Measurements from ENCODE around the gene GRP. TPM values are rescaled to one million over a fixed set of nuclear protein-coding genes. Genes with fewer than 3 reads are reported as not detected.

Gene GRP
- polyA plus RNA-seq, 3 donors, result not detected

GRCh38 chr18:59275406-59275949 lies 55.5 kb downstream of the GRP start:
- Histone ChIP-seq H3K9me3 (replicated peaks in 1 of 2; ENCODE audit: control insufficient read depth in 1 of 2, insufficient read depth in 1 of 2, low read length in 2 of 2) (peaks cover 0 to 21% of the 10 kb centered on the region in 2 donors), H3K4me1 (ENCODE audit: control insufficient read depth in 1 of 2, insufficient read depth in 2 of 2, low read length in 2 of 2) (peaks cover 0 to 19% of the 10 kb centered on the region in 2 donors), H3K36me3 (replicated peaks in 1 of 2; ENCODE audit: control insufficient read depth in 1 of 2, insufficient read depth in 2 of 2, low read length in 2 of 2) (no peaks in the 10 kb centered on the region), H2AFZ (ENCODE audit: insufficient read depth, low read depth, low read length, poor library complexity, severe bottlenecking) (no peak overlapping the region), H3K9ac (ENCODE audit: insufficient read depth, low read length, poor library complexity, severe bottlenecking) (no peak overlapping the region), H3K4me3 (replicated peaks in 1 of 3; ENCODE audit: low read depth in 2 of 3, low read length in 3 of 3) (no peak overlapping the region), H4K20me1 (ENCODE audit: insufficient read depth, low read length) (no peaks in the 10 kb centered on the region), H3K27ac (ENCODE audit: low read depth in 1 of 2, low read length in 2 of 2) (no peak overlapping the region), H3K27me3 (ENCODE audit: control insufficient read depth in 2 of 2, insufficient read depth in 2 of 2, low read length in 2 of 2) (peaks cover 73 to 96% of the 10 kb centered on the region in 2 donors), H3K4me2 (replicated peaks; ENCODE audit: extremely low read depth, low read length, poor library complexity, severe bottlenecking) (no peak overlapping the region), H3K79me2 (ENCODE audit: insufficient read depth, low read length) (no peaks in the 10 kb centered on the region)
- intact Hi-C loops (cut with micrococcal nuclease), result no loop called here
- Mint-ChIP-seq H3K27me3 (ENCODE audit: low read depth in 3 of 3) (peaks cover 62 to 88% (median 81%) of the 10 kb centered on the region in 3 donors), H3K4me1 (peaks cover 10% of the 10 kb centered on the region), H3K9me3 (peaks cover 2 to 18% (median 11%) of the 10 kb centered on the region in 7 donors), H3K36me3 (peaks cover 2 to 8% of the 10 kb centered on the region in 2 donors), H3K4me3 (peak overlapping the region in 1 of 2 donors; percentile 62), H3K27ac (no peak overlapping the region)
- no CpG with 5 or more reads among the region's 6 CpGs for WGBS (ENCODE audit: insufficient coverage)
- DNase-seq, result no peak
- TF ChIP-seq CTCF (IDR thresholded peaks at IDR 0.05), result no peak

GRCh38 chr18:59276047-59276446 lies 56.1 kb downstream of the GRP start:
- no peak overlapping the region for H2AFZ ChIP-seq (ENCODE audit: insufficient read depth, low read depth, low read length, poor library complexity, severe bottlenecking)
- Mint-ChIP-seq H3K36me3 (peaks cover 2 to 8% of the 10 kb centered on the region in 2 donors), H3K4me1 (peaks cover 10% of the 10 kb centered on the region), H3K9me3 (peaks cover 2 to 15% (median 11%) of the 10 kb centered on the region in 7 donors), H3K27me3 (ENCODE audit: low read depth in 3 of 3) (peaks cover 57 to 87% (median 79%) of the 10 kb centered on the region in 3 donors), H3K27ac (no peak overlapping the region), H3K4me3 (peak overlapping the region in 1 of 2 donors; percentile 62)
- H3K9ac ChIP-seq (ENCODE audit: insufficient read depth, low read length, poor library complexity, severe bottlenecking), result no peak overlapping the region
- peaks cover 0 to 19% of the 10 kb centered on the region in 2 donors for H3K4me1 ChIP-seq (ENCODE audit: control insufficient read depth in 1 of 2, insufficient read depth in 2 of 2, low read length in 2 of 2)
- H3K4me2 ChIP-seq (replicated peaks; ENCODE audit: extremely low read depth, low read length, poor library complexity, severe bottlenecking), result no peak overlapping the region
- H3K27me3 ChIP-seq (ENCODE audit: control insufficient read depth in 2 of 2, insufficient read depth in 2 of 2, low read length in 2 of 2), result peaks cover 67 to 90% of the 10 kb centered on the region in 2 donors
- H3K9me3 ChIP-seq (replicated peaks in 1 of 2; ENCODE audit: control insufficient read depth in 1 of 2, insufficient read depth in 1 of 2, low read length in 2 of 2), result peaks cover 0 to 15% of the 10 kb centered on the region in 2 donors
- H4K20me1 ChIP-seq (ENCODE audit: insufficient read depth, low read length), result no peaks in the 10 kb centered on the region
- TF ChIP-seq CTCF (IDR thresholded peaks at IDR 0.05), result no peak
- no peaks in the 10 kb centered on the region for H3K36me3 ChIP-seq (replicated peaks in 1 of 2; ENCODE audit: control insufficient read depth in 1 of 2, insufficient read depth in 2 of 2, low read length in 2 of 2)
- H3K27ac ChIP-seq (ENCODE audit: low read depth in 1 of 2, low read length in 2 of 2), result no peak overlapping the region
- H3K4me3 ChIP-seq (replicated peaks in 1 of 3; ENCODE audit: low read depth in 2 of 3, low read length in 3 of 3), result no peak overlapping the region
- DNase-seq, result no peak
- H3K79me2 ChIP-seq (ENCODE audit: insufficient read depth, low read length), result no peaks in the 10 kb centered on the region
- intact Hi-C loops (cut with micrococcal nuclease), result no loop called here
- 24% methylated on average over 5 of the region's 5 CpGs for WGBS (ENCODE audit: insufficient coverage)

All from CD14-positive monocyte (primary cell).